ENCODE data around the gene ZNF536.
"Not testable (repeated sequence)": the region's sequence is repeated elsewhere in the genome, so short reads cannot be mapped to it uniquely, and the experiment has no call there.

ZNF536 gene

GRCh38 chr19:30457484-30457883, 85.3 kb downstream of the ZNF536 start:
- Mint-ChIP-seq H3K27ac (ENCODE audit: low read depth) (no peak overlapping the region), H3K27me3 (peaks cover 4% of the 10 kb centered on the region), H3K9me3 (no peaks in the 10 kb centered on the region), H3K36me3 (ENCODE audit: insufficient read depth) (no peaks in the 10 kb centered on the region), H3K4me1 (no peaks in the 10 kb centered on the region), H3K4me3 (no peak overlapping the region)
- ATAC-seq (replicated peaks; ENCODE audit: extremely low read depth, poor library complexity, severe bottlenecking) (no peak), DNase-seq (ENCODE audit: low spot score in 2 of 2) (no peak)

GRCh38 chr19:30459859-30460258, 87.7 kb downstream of the ZNF536 start:
- H3K9me3 Mint-ChIP-seq = no peaks in the 10 kb centered on the region

DNA sequence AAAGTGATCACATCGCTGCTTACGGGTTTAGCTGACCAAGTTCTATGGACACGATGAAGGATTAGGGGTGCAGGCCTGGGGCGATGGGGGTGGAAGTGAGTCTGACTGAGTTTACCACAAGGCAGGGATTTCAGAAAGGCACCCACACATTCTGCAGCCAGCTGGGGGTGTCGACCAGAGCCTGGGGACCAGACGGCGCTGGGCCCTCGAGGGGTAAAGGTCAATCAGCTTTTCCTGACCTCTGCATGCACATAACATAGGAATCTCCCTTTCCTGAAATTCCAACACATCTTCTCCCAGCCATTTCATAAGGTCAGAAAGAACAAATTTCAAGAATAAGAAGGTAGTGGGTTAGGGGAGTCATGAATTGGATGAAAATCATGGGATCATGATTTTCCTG, 92.0 kb downstream of the ZNF536 start:
- H3K4me3 Mint-ChIP-seq = no peak overlapping the region
- H3K36me3 Mint-ChIP-seq (ENCODE audit: insufficient read depth) = no peaks in the 10 kb centered on the region
- DNase-seq (ENCODE audit: low spot score in 2 of 2) (no peak), ATAC-seq (replicated peaks; ENCODE audit: extremely low read depth, poor library complexity, severe bottlenecking) (no peak)
- H3K9me3 Mint-ChIP-seq = no peaks in the 10 kb centered on the region
- H3K27me3 Mint-ChIP-seq = no peaks in the 10 kb centered on the region
- no peaks in the 10 kb centered on the region for H3K4me1 Mint-ChIP-seq
- H3K27ac Mint-ChIP-seq (ENCODE audit: low read depth) = no peak overlapping the region

More at GRCh38 chr19:30459859-30460258, 87.7 kb downstream of the ZNF536 start:
- H3K27ac Mint-ChIP-seq (ENCODE audit: low read depth) = no peak overlapping the region
- no peak overlapping the region for H3K4me3 Mint-ChIP-seq
- H3K27me3 Mint-ChIP-seq = no peaks in the 10 kb centered on the region
- ATAC-seq (replicated peaks; ENCODE audit: extremely low read depth, poor library complexity, severe bottlenecking) (no peak), DNase-seq (ENCODE audit: low spot score in 2 of 2) (no peak)
- H3K36me3 Mint-ChIP-seq (ENCODE audit: insufficient read depth) = no peaks in the 10 kb centered on the region
- no peaks in the 10 kb centered on the region for H3K4me1 Mint-ChIP-seq

- H3K36me3 Mint-ChIP-seq (ENCODE audit: insufficient read depth); ATAC-seq (replicated peaks; ENCODE audit: extremely low read depth, poor library complexity, severe bottlenecking); H3K9me3 Mint-ChIP-seq; H3K4me1 Mint-ChIP-seq; H3K4me3 Mint-ChIP-seq; H3K27ac Mint-ChIP-seq (ENCODE audit: low read depth); DNase-seq (ENCODE audit: low spot score in 2 of 2); H3K27me3 Mint-ChIP-seq: not testable (repeated sequence)
These were observed 94.4 kb downstream of the ZNF536 start for GRCh38 chr19:30466598-30466997.

- Mint-ChIP-seq H3K27ac (ENCODE audit: low read depth) (no peak overlapping the region), H3K9me3 (no peaks in the 10 kb centered on the region), H3K4me3 (no peak overlapping the region), H3K4me1 (no peaks in the 10 kb centered on the region), H3K27me3 (no peaks in the 10 kb centered on the region), H3K36me3 (ENCODE audit: insufficient read depth) (no peaks in the 10 kb centered on the region)
- DNase-seq (ENCODE audit: low spot score in 2 of 2) = no peak
- ATAC-seq (replicated peaks; ENCODE audit: extremely low read depth, poor library complexity, severe bottlenecking) = no peak
These were observed 95.1 kb downstream of the ZNF536 start for GRCh38 chr19:30467239-30467638.

DNA sequence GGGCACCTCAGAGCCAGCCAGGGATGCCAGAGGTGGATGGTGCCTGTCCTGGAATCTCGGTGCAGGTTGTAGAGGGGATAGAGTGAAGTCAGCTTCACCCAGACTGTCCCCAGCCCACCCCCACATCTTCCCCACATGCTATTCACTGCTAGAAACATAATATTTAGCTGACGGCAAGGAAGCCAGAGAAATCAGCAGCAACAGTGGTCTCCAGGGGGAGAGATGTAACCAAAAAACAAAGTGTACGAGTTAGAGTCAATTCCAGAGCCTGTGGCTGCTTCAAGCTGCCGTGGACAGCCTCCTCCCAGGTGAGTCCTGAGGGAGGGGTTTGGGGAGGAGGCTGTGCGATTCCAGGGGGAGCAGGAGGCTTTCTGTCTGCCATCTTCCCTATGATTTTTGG, 97.6 kb downstream of the ZNF536 start:
- no peak overlapping the region for H3K4me3 Mint-ChIP-seq
- H3K9me3 Mint-ChIP-seq = no peaks in the 10 kb centered on the region
- H3K27ac Mint-ChIP-seq (ENCODE audit: low read depth) = no peak overlapping the region
- H3K4me1 Mint-ChIP-seq = no peaks in the 10 kb centered on the region
- H3K27me3 Mint-ChIP-seq = no peaks in the 10 kb centered on the region
- H3K36me3 Mint-ChIP-seq (ENCODE audit: insufficient read depth) = no peaks in the 10 kb centered on the region
- DNase-seq (ENCODE audit: low spot score in 2 of 2) (no peak), ATAC-seq (replicated peaks; ENCODE audit: extremely low read depth, poor library complexity, severe bottlenecking) (no peak)

DNA sequence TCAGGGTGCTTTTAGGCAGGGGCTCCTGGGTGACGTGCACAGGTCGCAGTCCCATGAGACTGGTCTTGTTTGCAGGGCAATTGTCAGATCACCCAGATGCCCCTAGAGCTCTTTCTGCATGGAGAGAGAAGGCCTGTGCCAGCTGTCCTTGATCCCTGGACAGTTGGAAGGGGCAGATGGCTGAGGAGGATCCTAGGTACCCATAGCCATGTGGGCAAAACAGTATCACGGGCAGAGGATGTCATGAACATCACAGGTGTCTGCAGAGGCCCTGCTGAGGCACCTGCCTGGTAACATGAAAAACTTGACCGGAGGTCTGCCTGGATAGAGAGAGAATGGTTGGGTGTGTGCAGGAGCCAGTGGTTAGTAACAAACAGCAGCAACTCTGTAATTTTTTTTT, 99.3 kb downstream of the ZNF536 start:
- ATAC-seq (replicated peaks; ENCODE audit: extremely low read depth, poor library complexity, severe bottlenecking) (no peak), DNase-seq (ENCODE audit: low spot score in 2 of 2) (no peak)
- H3K27me3 Mint-ChIP-seq = no peaks in the 10 kb centered on the region
- no peak overlapping the region for H3K27ac Mint-ChIP-seq (ENCODE audit: low read depth)
- H3K4me1 Mint-ChIP-seq = no peaks in the 10 kb centered on the region
- no peaks in the 10 kb centered on the region for H3K36me3 Mint-ChIP-seq (ENCODE audit: insufficient read depth)
- no peak overlapping the region for H3K4me3 Mint-ChIP-seq
- H3K9me3 Mint-ChIP-seq = peaks cover 6% of the 10 kb centered on the region

DNA sequence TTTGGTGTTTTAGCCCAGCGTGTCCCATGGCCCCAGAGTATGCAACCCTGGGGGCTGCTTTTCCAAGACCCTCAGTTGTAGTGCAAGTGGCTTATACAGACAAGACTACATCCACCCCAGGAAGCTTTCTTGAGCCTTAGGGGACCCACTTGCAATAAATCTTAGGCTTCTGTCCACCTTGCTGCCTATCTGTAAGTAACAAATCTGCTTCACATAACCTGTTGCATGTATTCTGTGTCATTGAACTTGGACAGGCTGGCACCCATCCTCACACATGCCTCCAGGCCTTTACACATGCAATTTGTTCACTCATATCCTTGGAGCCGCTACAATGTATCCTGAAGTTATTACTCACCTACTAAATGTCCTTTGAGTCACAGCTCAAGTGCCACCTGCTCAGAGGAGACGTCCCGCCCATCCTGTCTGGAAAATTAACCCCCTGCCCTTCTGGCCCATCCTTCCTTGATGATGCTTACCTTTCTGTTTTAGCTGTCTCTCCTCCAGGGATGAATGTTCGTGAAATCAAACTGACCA, 101.2 kb downstream of the ZNF536 start:
- Mint-ChIP-seq H3K27me3 (no peaks in the 10 kb centered on the region), H3K4me3 (no peak overlapping the region), H3K27ac (ENCODE audit: low read depth) (no peak overlapping the region), H3K9me3 (peaks cover 6% of the 10 kb centered on the region), H3K4me1 (no peaks in the 10 kb centered on the region), H3K36me3 (ENCODE audit: insufficient read depth) (no peaks in the 10 kb centered on the region)
- ATAC-seq (replicated peaks; ENCODE audit: extremely low read depth, poor library complexity, severe bottlenecking) (no peak), DNase-seq (ENCODE audit: low spot score in 2 of 2) (no peak)

GRCh38 chr19:30476997-30477396, 104.8 kb downstream of the ZNF536 start:
- H3K36me3 Mint-ChIP-seq (ENCODE audit: insufficient read depth) = peaks cover 2% of the 10 kb centered on the region
- H3K27ac Mint-ChIP-seq (ENCODE audit: low read depth) = no peak overlapping the region
- ATAC-seq (replicated peaks; ENCODE audit: extremely low read depth, poor library complexity, severe bottlenecking) (no peak), DNase-seq (ENCODE audit: low spot score in 2 of 2) (no peak)
- peaks cover 19% of the 10 kb centered on the region for H3K27me3 Mint-ChIP-seq
- peaks cover 6% of the 10 kb centered on the region for H3K9me3 Mint-ChIP-seq
- H3K4me3 Mint-ChIP-seq = no peak overlapping the region
- no peaks in the 10 kb centered on the region for H3K4me1 Mint-ChIP-seq

- H3K27me3 Mint-ChIP-seq = peaks cover 24% of the 10 kb centered on the region
- no peaks in the 10 kb centered on the region for H3K4me1 Mint-ChIP-seq
- no peak overlapping the region for H3K4me3 Mint-ChIP-seq
These were observed 107.0 kb downstream of the ZNF536 start for GRCh38 chr19:30479231-30479630.

DNA sequence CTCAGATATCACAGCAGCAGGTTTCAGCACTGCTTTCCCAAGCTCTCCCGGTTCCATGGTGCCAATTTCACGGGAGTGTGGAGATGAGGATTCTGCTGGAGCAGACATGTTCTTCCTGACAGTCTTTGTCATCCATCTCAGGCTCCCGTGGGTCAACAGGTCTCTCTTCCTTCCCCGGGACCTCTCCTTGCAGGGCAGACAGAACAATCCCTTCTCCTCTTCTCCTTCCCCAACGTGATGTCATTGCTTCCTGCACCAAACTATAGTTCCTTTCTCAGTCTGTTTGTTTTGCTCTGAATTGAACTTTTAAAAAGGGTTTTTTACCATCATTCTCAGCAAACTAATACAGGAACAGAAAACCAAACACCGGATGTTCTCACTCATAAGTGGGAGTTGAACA, 107.9 kb downstream of the ZNF536 start:
- DNase-seq (ENCODE audit: low spot score in 2 of 2) (no peak), ATAC-seq (replicated peaks; ENCODE audit: extremely low read depth, poor library complexity, severe bottlenecking) (no peak)
- Mint-ChIP-seq H3K9me3 (peaks cover 6% of the 10 kb centered on the region), H3K4me3 (no peak overlapping the region), H3K36me3 (ENCODE audit: insufficient read depth) (peaks cover 2% of the 10 kb centered on the region), H3K4me1 (no peaks in the 10 kb centered on the region), H3K27me3 (peaks cover 32% of the 10 kb centered on the region), H3K27ac (ENCODE audit: low read depth) (no peak overlapping the region)

More at GRCh38 chr19:30479231-30479630, 107.0 kb downstream of the ZNF536 start:
- no peak overlapping the region for H3K27ac Mint-ChIP-seq (ENCODE audit: low read depth)
- ATAC-seq (replicated peaks; ENCODE audit: extremely low read depth, poor library complexity, severe bottlenecking) = no peak
- peaks cover 2% of the 10 kb centered on the region for H3K36me3 Mint-ChIP-seq (ENCODE audit: insufficient read depth)
- no peak for DNase-seq (ENCODE audit: low spot score in 2 of 2)
- H3K9me3 Mint-ChIP-seq = peaks cover 6% of the 10 kb centered on the region

GRCh38 chr19:30481063-30481462, 108.9 kb downstream of the ZNF536 start:
- Mint-ChIP-seq H3K9me3 (peaks cover under 1% of the 10 kb centered on the region), H3K27ac (ENCODE audit: low read depth) (no peak overlapping the region), H3K4me1 (no peaks in the 10 kb centered on the region), H3K27me3 (peaks cover 41% of the 10 kb centered on the region), H3K4me3 (no peak overlapping the region), H3K36me3 (ENCODE audit: insufficient read depth) (peaks cover 2% of the 10 kb centered on the region)
- DNase-seq (ENCODE audit: low spot score in 2 of 2) = no peak
- no peak for ATAC-seq (replicated peaks; ENCODE audit: extremely low read depth, poor library complexity, severe bottlenecking)

- H3K27ac Mint-ChIP-seq (ENCODE audit: low read depth) = no peak overlapping the region
- ATAC-seq (replicated peaks; ENCODE audit: extremely low read depth, poor library complexity, severe bottlenecking) (no peak), DNase-seq (ENCODE audit: low spot score in 2 of 2) (no peak)
- peaks cover 41% of the 10 kb centered on the region for H3K27me3 Mint-ChIP-seq
- H3K36me3 Mint-ChIP-seq (ENCODE audit: insufficient read depth) = peaks cover 2% of the 10 kb centered on the region
- no peaks in the 10 kb centered on the region for H3K9me3 Mint-ChIP-seq
- no peak overlapping the region for H3K4me3 Mint-ChIP-seq
- no peaks in the 10 kb centered on the region for H3K4me1 Mint-ChIP-seq
These were observed 109.6 kb downstream of the ZNF536 start for GRCh38 chr19:30481823-30482222.

GRCh38 chr19:30482956-30483355, 110.8 kb downstream of the ZNF536 start:
- no peaks in the 10 kb centered on the region for H3K9me3 Mint-ChIP-seq

More at GRCh38 chr19:30482956-30483355, 110.8 kb downstream of the ZNF536 start:
- no peak for DNase-seq (ENCODE audit: low spot score in 2 of 2)
- Mint-ChIP-seq H3K27me3 (peaks cover 51% of the 10 kb centered on the region), H3K4me3 (no peak overlapping the region), H3K4me1 (no peaks in the 10 kb centered on the region), H3K27ac (ENCODE audit: low read depth) (no peak overlapping the region), H3K36me3 (ENCODE audit: insufficient read depth) (peaks cover 2% of the 10 kb centered on the region)
- ATAC-seq (replicated peaks; ENCODE audit: extremely low read depth, poor library complexity, severe bottlenecking) = no peak
